ENCODE measurements around the gene WDR64.

DNA sequence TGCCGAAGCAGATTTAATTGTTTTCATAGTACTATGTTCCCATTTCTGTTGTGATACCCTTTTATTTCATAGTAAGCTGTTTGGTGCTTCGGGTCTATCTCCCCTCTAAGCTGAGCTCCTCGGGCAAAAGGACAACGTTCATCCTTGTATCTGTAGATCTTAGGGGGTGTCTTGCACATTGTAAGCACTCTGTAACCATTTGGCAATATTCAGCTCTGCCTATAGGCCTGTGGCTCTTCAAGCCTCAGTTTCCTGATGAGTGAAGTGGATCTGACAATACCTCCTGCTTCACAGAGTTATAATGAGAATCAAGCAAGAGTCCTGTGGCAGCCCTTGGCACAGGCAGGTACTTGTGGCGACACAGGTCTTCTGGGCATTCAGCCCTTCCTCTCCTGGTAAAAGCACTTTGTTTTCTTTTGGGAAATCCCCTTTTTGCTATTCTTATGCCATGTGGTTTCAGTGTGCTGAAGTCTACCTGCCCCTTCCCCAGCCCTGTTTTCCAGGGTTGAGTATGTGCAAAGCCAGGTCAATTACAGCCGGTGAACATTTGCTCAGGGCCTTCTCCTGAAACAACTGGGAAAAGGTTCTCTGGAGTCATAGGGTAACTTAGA, 187.4 kb downstream of the WDR64 start:
- TF ChIP-seq, protein P1, sequence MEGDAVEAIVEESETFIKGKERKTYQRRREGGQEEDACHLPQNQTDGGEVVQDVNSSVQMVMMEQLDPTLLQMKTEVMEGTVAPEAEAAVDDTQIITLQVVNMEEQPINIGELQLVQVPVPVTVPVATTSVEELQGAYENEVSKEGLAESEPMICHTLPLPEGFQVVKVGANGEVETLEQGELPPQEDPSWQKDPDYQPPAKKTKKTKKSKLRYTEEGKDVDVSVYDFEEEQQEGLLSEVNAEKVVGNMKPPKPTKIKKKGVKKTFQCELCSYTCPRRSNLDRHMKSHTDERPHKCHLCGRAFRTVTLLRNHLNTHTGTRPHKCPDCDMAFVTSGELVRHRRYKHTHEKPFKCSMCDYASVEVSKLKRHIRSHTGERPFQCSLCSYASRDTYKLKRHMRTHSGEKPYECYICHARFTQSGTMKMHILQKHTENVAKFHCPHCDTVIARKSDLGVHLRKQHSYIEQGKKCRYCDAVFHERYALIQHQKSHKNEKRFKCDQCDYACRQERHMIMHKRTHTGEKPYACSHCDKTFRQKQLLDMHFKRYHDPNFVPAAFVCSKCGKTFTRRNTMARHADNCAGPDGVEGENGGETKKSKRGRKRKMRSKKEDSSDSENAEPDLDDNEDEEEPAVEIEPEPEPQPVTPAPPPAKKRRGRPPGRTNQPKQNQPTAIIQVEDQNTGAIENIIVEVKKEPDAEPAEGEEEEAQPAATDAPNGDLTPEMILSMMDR (IDR thresholded peaks at IDR 0.05; ENCODE audit: poor library complexity), result no peak
- TF ChIP-seq EZH2phosphoT487 (IDR thresholded peaks at IDR 0.05; ENCODE audit: low read depth, severe bottlenecking, unreplicated experiment), result no peak

Measured in hepatocyte (in vitro differentiated cells).